Suprapubic skin (tissue), 3 donors: ENCODE measurements around the gene P2RY12.

Experiments used
- CTCF ChIP-seq, 2 donors: fragments of 200-600 bp in 1 of 2; fragments of 450-650 bp in 1 of 2; sonication (generic) in 1 of 2; IDR thresholded peaks; one replicate each; pipeline ENCODE4 v1.5.1; 2016 to 2019; ENCODE audit warnings: antibody characterized with exemption in 2 of 2, mild to moderate bottlenecking in 1 of 2, moderate library complexity in 1 of 2
- EP300 ChIP-seq: sonication (generic); formaldehyde crosslinking; IDR thresholded peaks from one replicate; pipeline ENCODE4 v1.6.1; 2017; ENCODE audit warnings: antibody characterized with exemption

- no peak for TF ChIP-seq EP300
- no peak for TF ChIP-seq CTCF (IDR thresholded peaks at IDR 0.05)
Observed at GRCh38 chr3:151415289-151415688, 30.7 kb upstream of the P2RY12 start.
